ENCODE data around the gene OR5AC2.

DNA sequence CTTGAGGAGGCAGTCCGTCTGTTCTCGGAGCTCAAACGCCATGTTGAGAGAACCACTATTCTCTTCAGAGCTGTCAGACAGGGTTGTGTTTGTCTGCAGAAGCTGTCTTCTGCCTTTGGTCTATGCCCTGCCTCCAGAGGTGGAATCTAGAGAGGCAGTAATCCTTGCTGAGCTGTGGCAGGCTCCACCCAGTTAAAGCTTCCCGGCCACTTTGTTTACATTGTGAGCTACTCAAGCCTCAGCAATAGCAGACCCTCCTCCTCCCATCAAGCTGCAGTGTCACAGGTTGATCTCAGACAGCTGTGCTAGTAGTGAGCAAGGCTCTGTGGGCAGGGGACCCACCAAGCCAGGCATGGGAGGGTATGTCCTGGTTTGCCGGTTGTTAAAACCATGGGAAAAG is 8.9 kb downstream of the OR5AC2 start:
- TF ChIP-seq ZFP30 (CRISPR knock-in tag; IDR thresholded peaks at IDR 0.05) (no peak), RARB (CRISPR knock-in tag; IDR thresholded peaks at IDR 0.05) (no peak), ZNF70 (CRISPR knock-in tag; IDR thresholded peaks at IDR 0.05) (no peak), TOX (CRISPR knock-in tag; IDR thresholded peaks at IDR 0.05; ENCODE audit: borderline replicate concordance) (no peak), ISL1 (CRISPR knock-in tag; IDR thresholded peaks at IDR 0.05) (no peak), SNAI2 (CRISPR knock-in tag; IDR thresholded peaks at IDR 0.05) (no peak), PATZ1 (CRISPR knock-in tag; IDR thresholded peaks at IDR 0.05; ENCODE audit: borderline replicate concordance) (no peak), BACH2 (CRISPR knock-in tag; IDR thresholded peaks at IDR 0.05; ENCODE audit: borderline replicate concordance) (no peak), CREB5 (CRISPR knock-in tag; IDR thresholded peaks at IDR 0.05; ENCODE audit: low read depth) (no peak), TCF4 (CRISPR knock-in tag; IDR thresholded peaks at IDR 0.05; ENCODE audit: borderline replicate concordance) (no peak)
- TF ChIP-seq, protein P1, sequence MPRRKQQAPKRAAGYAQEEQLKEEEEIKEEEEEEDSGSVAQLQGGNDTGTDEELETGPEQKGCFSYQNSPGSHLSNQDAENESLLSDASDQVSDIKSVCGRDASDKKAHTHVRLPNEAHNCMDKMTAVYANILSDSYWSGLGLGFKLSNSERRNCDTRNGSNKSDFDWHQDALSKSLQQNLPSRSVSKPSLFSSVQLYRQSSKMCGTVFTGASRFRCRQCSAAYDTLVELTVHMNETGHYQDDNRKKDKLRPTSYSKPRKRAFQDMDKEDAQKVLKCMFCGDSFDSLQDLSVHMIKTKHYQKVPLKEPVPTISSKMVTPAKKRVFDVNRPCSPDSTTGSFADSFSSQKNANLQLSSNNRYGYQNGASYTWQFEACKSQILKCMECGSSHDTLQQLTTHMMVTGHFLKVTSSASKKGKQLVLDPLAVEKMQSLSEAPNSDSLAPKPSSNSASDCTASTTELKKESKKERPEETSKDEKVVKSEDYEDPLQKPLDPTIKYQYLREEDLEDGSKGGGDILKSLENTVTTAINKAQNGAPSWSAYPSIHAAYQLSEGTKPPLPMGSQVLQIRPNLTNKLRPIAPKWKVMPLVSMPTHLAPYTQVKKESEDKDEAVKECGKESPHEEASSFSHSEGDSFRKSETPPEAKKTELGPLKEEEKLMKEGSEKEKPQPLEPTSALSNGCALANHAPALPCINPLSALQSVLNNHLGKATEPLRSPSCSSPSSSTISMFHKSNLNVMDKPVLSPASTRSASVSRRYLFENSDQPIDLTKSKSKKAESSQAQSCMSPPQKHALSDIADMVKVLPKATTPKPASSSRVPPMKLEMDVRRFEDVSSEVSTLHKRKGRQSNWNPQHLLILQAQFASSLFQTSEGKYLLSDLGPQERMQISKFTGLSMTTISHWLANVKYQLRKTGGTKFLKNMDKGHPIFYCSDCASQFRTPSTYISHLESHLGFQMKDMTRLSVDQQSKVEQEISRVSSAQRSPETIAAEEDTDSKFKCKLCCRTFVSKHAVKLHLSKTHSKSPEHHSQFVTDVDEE (CRISPR knock-in tag; IDR thresholded peaks at IDR 0.05): no peak
